Sigmoid colon (tissue), 7 donors: ENCODE measurements around the gene PPIL3. TPM values are rescaled to one million over a fixed set of nuclear protein-coding genes. Genes with fewer than 3 reads are reported as not detected.
"Not testable (repeated sequence)": the region's sequence is repeated elsewhere in the genome, so short reads cannot be mapped to it uniquely, and the experiment has no call there.

ENCODE experiments used
- DNase-seq: peaks from one replicate; pipeline ENCODE4 v3.0.0-alpha.2; 2019
- H3K27ac ChIP-seq, 4 donors: fragments of 200-600 bp; sonication (generic); one replicate each; pipeline ENCODE4 v1.5.1; 2016 to 2019; ENCODE audit warnings: mild to moderate bottlenecking in 1 of 4
- H3K27me3 ChIP-seq, 3 donors: fragments of 200-600 bp; sonication (generic); one replicate each; pipeline ENCODE4 v1.5.1; 2019; ENCODE audit warnings: mild to moderate bottlenecking in 1 of 3
- H3K36me3 ChIP-seq, 4 donors: fragments of 200-600 bp; sonication (generic); one replicate each; pipeline ENCODE4 v1.5.1; 2016 to 2019
- H3K4me1 ChIP-seq, 4 donors: fragments of 200-600 bp; sonication (generic); one replicate each; pipeline ENCODE4 v1.5.1; 2017 to 2019
- H3K4me3 ChIP-seq, 4 donors: fragments of 200-600 bp; sonication (generic); one replicate each; pipeline ENCODE4 v1.5.1; 2017 to 2019; ENCODE audit warnings: mild to moderate bottlenecking in 2 of 4, moderate library complexity in 1 of 4
- H3K9me3 ChIP-seq, 4 donors: fragments of 200-600 bp in 3 of 4; sonication (generic) in 3 of 4; one replicate each; pipeline versions ENCODE4 v1.5.1 to v1.6.1; 2013 to 2019
- EP300 ChIP-seq, 4 donors: sonication (generic); formaldehyde crosslinking; IDR thresholded peaks; one replicate each; pipeline ENCODE4 v1.6.1; 2017; ENCODE audit warnings: antibody characterized with exemption in 4 of 4
- POLR2A ChIP-seq, 2 donors: fragments of 450-650 bp; IDR thresholded peaks; one replicate each; pipeline ENCODE4 v1.6.1; 2016; ENCODE audit warnings: antibody characterized with exemption in 2 of 2, mild to moderate bottlenecking in 2 of 2, moderate library complexity in 2 of 2
- POLR2AphosphoS5 ChIP-seq, 4 donors: sonication (generic); formaldehyde crosslinking; IDR thresholded peaks; one replicate each; pipeline ENCODE4 v1.6.1; 2017; ENCODE audit warnings: antibody characterized with exemption in 4 of 4
- WGBS, 2 donors: extraction: QIAGEN DNeasy Blood & Tissue Kit; methylation state at CpG; one replicate each; pipeline ENCODE4 v1.1.7; 2013; 5-methylcytosine and 5-hydroxymethylcytosine counted together
- intact Hi-C: fragments of 100-400 bp; cut with DNase I; formaldehyde crosslinking; loops from one replicate; pipeline ENCODE4 v1.15.1; 2023
- polyA plus RNA-seq, 3 donors: library from polyadenylated mRNA; stranded (reverse); fragments of 200-250 nt; gene quantifications; one replicate each; pipeline ENCODE4 v1.2.3, GENCODE V29; 2013
- total RNA-seq, 4 donors: library from RNA; depleted of rRNA; stranded (reverse); fragments of >200 nt; gene quantifications; one replicate each; pipeline ENCODE4 v1.1.0, GENCODE V29; 2016
- TF ChIP-seq, protein P1 (sequence below), 4 experiments: fragments of 450-650 bp in 3 of 4; fragments of 200-600 bp in 1 of 4; IDR thresholded peaks; one replicate each; pipeline ENCODE4 v1.5.1; 2016 to 2019; ENCODE audit warnings: antibody characterized with exemption in 4 of 4, mild to moderate bottlenecking in 3 of 4, moderate library complexity in 2 of 4
- donor health status: healthy with polysubstance abuse.
- donor health status: Bipolar disorder and iron deficiency.
- donor health status: healthy.

PPIL3 gene
- total and polyA plus RNA-seq, 7 donors = 11.8 to 116 (median 27.7) TPM

GRCh38 chr2:200899482-200899881, 10.6 kb upstream of the PPIL3 start:
- intact Hi-C loops = no loop called here
- H3K36me3 ChIP-seq = peaks cover 9 to 80% (median 24%) of the 10 kb centered on the region in 4 donors
- DNase-seq = no peak

DNA sequence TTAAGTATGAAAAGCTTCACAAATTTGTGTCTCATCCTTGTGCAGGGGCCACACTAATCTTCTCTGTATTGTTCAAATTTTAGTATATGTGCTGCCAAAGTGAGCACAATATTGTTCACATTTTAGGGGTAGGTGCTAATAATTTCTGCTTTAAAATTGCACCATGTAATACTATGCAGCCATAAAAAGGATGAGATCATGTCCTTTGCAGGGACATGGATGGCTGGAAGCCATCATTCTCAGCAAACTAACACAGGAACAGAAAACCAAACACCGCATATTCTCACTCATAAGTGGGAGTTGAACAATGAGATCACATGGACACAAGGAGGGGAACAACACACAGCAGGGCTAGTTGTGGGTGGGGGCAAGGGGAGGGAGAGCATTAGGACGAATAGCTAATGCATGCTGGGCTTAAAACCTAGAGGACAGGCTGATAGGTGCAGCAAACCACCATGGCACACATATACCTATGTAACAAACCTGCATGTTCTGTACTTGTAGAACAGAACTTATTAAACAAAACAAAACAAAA, 7.1 kb downstream of the PPIL3 start:
- DNase-seq, H3K27ac ChIP-seq, H3K4me3 ChIP-seq, intact Hi-C loops, H3K9me3 ChIP-seq, H3K4me1 ChIP-seq, H3K27me3 ChIP-seq: not testable (repeated sequence)
- peaks cover 0 to 89% (median 17%) of the 10 kb centered on the region in 4 donors for H3K36me3 ChIP-seq
- 89 to 91% methylated on average over 2 of the region's 2 CpGs for whole genome bisulfite sequencing, 2 donors

More at GRCh38 chr2:200899482-200899881, 10.6 kb upstream of the PPIL3 start:
- no peaks in the 10 kb centered on the region for H3K4me1 ChIP-seq
- H3K9me3 ChIP-seq = no peaks in the 10 kb centered on the region
- TF ChIP-seq EP300 (IDR thresholded peaks at IDR 0.05) (no peak), POLR2AphosphoS5 (IDR thresholded peaks at IDR 0.05) (no peak), POLR2A (IDR thresholded peaks at IDR 0.05) (no peak)
- TF ChIP-seq, protein P1, sequence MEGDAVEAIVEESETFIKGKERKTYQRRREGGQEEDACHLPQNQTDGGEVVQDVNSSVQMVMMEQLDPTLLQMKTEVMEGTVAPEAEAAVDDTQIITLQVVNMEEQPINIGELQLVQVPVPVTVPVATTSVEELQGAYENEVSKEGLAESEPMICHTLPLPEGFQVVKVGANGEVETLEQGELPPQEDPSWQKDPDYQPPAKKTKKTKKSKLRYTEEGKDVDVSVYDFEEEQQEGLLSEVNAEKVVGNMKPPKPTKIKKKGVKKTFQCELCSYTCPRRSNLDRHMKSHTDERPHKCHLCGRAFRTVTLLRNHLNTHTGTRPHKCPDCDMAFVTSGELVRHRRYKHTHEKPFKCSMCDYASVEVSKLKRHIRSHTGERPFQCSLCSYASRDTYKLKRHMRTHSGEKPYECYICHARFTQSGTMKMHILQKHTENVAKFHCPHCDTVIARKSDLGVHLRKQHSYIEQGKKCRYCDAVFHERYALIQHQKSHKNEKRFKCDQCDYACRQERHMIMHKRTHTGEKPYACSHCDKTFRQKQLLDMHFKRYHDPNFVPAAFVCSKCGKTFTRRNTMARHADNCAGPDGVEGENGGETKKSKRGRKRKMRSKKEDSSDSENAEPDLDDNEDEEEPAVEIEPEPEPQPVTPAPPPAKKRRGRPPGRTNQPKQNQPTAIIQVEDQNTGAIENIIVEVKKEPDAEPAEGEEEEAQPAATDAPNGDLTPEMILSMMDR (IDR thresholded peaks at IDR 0.05) = no peak
- no peaks in the 10 kb centered on the region for H3K27me3 ChIP-seq
- H3K4me3 ChIP-seq = no peak overlapping the region
- H3K27ac ChIP-seq = no peak overlapping the region

DNA sequence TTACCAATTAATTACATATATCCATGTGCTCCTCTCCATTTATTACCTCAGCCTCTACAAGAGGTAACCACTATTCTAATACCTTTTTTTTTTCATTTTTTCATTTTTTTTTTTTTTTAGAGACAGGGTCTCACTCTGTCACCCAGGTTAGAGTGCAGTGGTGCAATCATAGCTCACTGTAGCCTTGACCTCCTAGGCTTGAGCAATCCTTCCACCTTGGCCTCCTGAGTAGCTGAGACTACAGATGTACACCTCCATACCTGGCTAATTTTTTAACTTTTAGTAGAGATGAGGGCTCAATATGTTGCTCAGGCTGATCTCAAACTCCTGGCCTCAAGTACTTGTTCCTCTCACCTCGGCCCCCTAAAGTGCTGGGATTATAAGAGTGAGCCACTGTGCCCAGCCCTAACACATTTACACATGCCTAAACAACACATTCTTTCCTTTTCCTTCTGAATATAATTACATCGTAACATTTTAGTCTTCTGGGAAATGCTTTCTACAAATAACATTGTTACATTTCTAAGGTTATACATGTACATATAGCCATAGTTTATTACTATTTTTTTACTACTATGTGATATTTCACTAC, 10.5 kb downstream of the PPIL3 start:
- Histone ChIP-seq H3K27ac (no peak overlapping the region), H3K4me3 (no peak overlapping the region), H3K9me3 (no peaks in the 10 kb centered on the region), H3K27me3 (no peaks in the 10 kb centered on the region), H3K36me3 (peaks cover 0 to 98% (median 20%) of the 10 kb centered on the region in 4 donors), H3K4me1 (no peaks in the 10 kb centered on the region)
- TF ChIP-seq POLR2A (IDR thresholded peaks at IDR 0.05) (no peak), EP300 (IDR thresholded peaks at IDR 0.05) (no peak), POLR2AphosphoS5 (IDR thresholded peaks at IDR 0.05) (no peak)
- TF ChIP-seq, protein P1 (IDR thresholded peaks at IDR 0.05) = no peak
- no peak for DNase-seq
- WGBS, 2 donors = 93% methylated on average over 2 of the region's 2 CpGs
- intact Hi-C loops = no loop called here

DNA sequence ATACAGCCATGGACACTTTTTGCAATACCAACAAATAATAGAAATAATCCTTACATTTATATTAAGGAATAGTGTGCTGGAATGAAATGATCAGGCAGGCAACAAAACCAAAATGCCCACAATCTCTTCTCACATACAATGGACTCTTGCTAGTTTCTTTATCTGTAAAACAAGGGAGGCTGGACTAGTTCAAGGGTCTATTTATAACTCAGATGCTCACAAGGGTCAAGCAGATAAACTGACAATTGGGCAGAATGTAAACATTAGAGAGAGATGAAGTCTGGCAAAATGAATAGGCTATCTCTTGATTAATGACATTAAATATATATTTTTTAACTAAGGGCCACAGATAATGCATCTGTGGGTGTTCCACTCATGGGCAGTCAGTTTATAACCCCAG, 11.4 kb downstream of the PPIL3 start:
- Histone ChIP-seq H3K27me3 (no peaks in the 10 kb centered on the region), H3K36me3 (peaks cover 0 to 99% (median 20%) of the 10 kb centered on the region in 4 donors), H3K27ac (no peak overlapping the region), H3K4me1 (no peaks in the 10 kb centered on the region), H3K4me3 (no peak overlapping the region), H3K9me3 (no peaks in the 10 kb centered on the region)
- TF ChIP-seq POLR2AphosphoS5 (IDR thresholded peaks at IDR 0.05) = no peak
- TF ChIP-seq, protein P1 (IDR thresholded peaks at IDR 0.05) = no peak
- no peak for TF ChIP-seq POLR2A (IDR thresholded peaks at IDR 0.05)
- TF ChIP-seq EP300 (IDR thresholded peaks at IDR 0.05) = no peak
- intact Hi-C loops = no loop called here
- no peak for DNase-seq

DNA sequence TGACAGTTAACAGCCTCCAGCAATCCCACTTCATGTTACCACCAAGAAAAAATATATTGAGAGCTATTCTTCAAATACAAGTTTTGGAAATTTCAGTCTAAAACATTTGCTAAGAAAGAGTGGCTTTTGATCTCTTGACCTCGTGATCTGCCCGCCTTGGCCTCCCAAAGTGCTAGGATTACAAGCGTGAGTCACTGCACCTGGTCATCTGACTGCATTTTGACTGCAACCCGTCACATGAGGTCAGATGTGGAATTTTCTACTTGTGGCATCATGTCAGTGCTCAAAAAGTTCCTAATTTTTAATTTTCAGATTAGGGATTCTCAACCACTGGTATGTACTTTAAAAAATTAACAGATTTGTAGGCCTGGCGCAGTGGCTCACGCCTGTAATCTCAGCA, 15.3 kb downstream of the PPIL3 start:
- H3K27ac ChIP-seq = no peak overlapping the region
- H3K4me3 ChIP-seq = no peak overlapping the region
- intact Hi-C loops = no loop called here
- DNase-seq = no peak
- WGBS, 2 donors = 94 to 98% methylated on average over 6 of the region's 6 CpGs
- H3K4me1 ChIP-seq = no peaks in the 10 kb centered on the region
- H3K36me3 ChIP-seq = peaks cover 0 to 82% (median 16%) of the 10 kb centered on the region in 4 donors
- TF ChIP-seq EP300 (IDR thresholded peaks at IDR 0.05) (no peak), POLR2A (IDR thresholded peaks at IDR 0.05) (no peak), POLR2AphosphoS5 (IDR thresholded peaks at IDR 0.05) (no peak)
- TF ChIP-seq, protein P1 (IDR thresholded peaks at IDR 0.05) = no peak
- no peaks in the 10 kb centered on the region for H3K27me3 ChIP-seq
- H3K9me3 ChIP-seq = no peaks in the 10 kb centered on the region
